A549 (cell line): ENCODE results near the gene TBX5.

ENCODE experiments used
- EP300 ChIP-seq, 2 experiments: fragments of >200 bp; sonication (Bioruptor Twin); formaldehyde crosslinking; IDR thresholded peaks; 2 replicates in 1 of 2; 3 replicates in 1 of 2; pipeline ENCODE4 v1.6.1; 2016 to 2017
- ESRRA ChIP-seq: fragments of 150-350 bp; IDR thresholded peaks from 2 replicates; pipeline ENCODE4 v1.6.1; 2014; ENCODE audit warnings: mild to moderate bottlenecking, low read length, borderline replicate concordance
- JUN ChIP-seq, 2 experiments: fragments of >200 bp; sonication (Bioruptor Twin); formaldehyde crosslinking; IDR thresholded peaks; 2 replicates in 1 of 2; 3 replicates in 1 of 2; pipeline ENCODE4 v1.6.1; 2016 to 2017
- MYC ChIP-seq: IDR thresholded peaks from 2 replicates; pipeline ENCODE4 v1.6.1; 2012; ENCODE audit warnings: mild to moderate bottlenecking, inconsistent platforms, low read length, improper control_type of control experiment, borderline replicate concordance
- POLR2A ChIP-seq: IDR thresholded peaks from 2 replicates; pipeline ENCODE4 v1.6.1; 2012; ENCODE audit warnings: mild to moderate bottlenecking, low read length
- POLR2AphosphoS2 ChIP-seq: conservative IDR thresholded peaks from 2 replicates; pipeline ENCODE4 v1.6.1; 2012; ENCODE audit warnings: low read length, improper control_type of control experiment, inconsistent platforms
- RCOR1 ChIP-seq: fragments of 150-350 bp; IDR thresholded peaks from 2 replicates; pipeline ENCODE4 v1.6.1; 2014; ENCODE audit warnings: antibody characterized with exemption, low read length, low read depth
- TF ChIP-seq, protein P1 (sequence below): fragments of >200 bp; sonication (Bioruptor Twin); formaldehyde crosslinking; IDR thresholded peaks from 3 replicates; pipeline ENCODE4 v1.5.1; 2016
- TF ChIP-seq, protein P2 (sequence below): IDR thresholded peaks from 2 replicates; pipeline ENCODE4 v1.6.1; 2012

DNA sequence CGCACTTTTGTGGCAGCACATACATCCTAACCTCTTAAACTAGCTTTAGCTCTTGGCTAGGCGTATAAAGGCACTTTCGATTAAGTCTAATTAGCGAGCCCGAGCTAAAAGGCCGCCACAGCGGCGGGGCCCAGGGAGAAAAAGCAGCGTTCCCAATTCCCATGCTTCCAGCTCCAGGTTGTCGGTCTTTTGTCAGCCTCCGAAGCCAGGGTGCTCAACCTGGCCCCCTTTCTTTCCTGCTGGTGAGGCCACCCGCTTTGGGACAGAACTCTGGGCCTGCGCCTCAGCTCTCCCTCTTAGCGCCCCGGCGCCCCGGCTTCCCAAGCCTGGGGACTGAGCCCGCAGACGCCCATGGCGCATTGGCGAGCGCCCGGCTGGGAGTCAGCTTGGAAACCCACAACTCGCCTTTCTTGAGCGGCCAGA, 33.3 kb upstream of the TBX5 start:
- TF ChIP-seq, protein P1, sequence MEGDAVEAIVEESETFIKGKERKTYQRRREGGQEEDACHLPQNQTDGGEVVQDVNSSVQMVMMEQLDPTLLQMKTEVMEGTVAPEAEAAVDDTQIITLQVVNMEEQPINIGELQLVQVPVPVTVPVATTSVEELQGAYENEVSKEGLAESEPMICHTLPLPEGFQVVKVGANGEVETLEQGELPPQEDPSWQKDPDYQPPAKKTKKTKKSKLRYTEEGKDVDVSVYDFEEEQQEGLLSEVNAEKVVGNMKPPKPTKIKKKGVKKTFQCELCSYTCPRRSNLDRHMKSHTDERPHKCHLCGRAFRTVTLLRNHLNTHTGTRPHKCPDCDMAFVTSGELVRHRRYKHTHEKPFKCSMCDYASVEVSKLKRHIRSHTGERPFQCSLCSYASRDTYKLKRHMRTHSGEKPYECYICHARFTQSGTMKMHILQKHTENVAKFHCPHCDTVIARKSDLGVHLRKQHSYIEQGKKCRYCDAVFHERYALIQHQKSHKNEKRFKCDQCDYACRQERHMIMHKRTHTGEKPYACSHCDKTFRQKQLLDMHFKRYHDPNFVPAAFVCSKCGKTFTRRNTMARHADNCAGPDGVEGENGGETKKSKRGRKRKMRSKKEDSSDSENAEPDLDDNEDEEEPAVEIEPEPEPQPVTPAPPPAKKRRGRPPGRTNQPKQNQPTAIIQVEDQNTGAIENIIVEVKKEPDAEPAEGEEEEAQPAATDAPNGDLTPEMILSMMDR: no peak
- no peak for TF ChIP-seq RCOR1
- TF ChIP-seq JUN (IDR thresholded peaks at IDR 0.05): no peak
- TF ChIP-seq, protein P2, sequence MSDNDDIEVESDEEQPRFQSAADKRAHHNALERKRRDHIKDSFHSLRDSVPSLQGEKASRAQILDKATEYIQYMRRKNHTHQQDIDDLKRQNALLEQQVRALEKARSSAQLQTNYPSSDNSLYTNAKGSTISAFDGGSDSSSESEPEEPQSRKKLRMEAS: no peak
- no peak for TF ChIP-seq POLR2AphosphoS2
- no peak for TF ChIP-seq MYC
- TF ChIP-seq EP300 (IDR thresholded peaks at IDR 0.05): no peak
- TF ChIP-seq POLR2A: no peak
- no peak for TF ChIP-seq ESRRA
